HL-60 (cell line): ENCODE data around the gene SEMA7A.

Experiments
- DNase-seq, 2 experiments: peaks; one replicate each; pipeline ENCODE4 v3.0.0-alpha.2; 2010 to 2020; ENCODE audit warnings: low read depth in 1 of 2, low spot score in 1 of 2
- H3K27ac ChIP-seq: fragments of 250-450 bp; sonication (Bioruptor Pico); replicated peaks from 2 replicates; pipeline ENCODE4 v1.5.1; 2020; ENCODE audit warnings: mild to moderate bottlenecking, moderate library complexity
- H3K27me3 ChIP-seq: fragments of 250-450 bp; sonication (Bioruptor Pico); 2 replicates; pipeline ENCODE4 v1.5.1; 2021; ENCODE audit warnings: mild to moderate bottlenecking, moderate library complexity; ENCODE audit not compliant: insufficient read depth, poor library complexity, severe bottlenecking
- H3K4me3 ChIP-seq: replicated peaks from 2 replicates; pipeline ENCODE4 v1.5.1; 2011; ENCODE audit warnings: mild to moderate bottlenecking, control low read depth, low read length; ENCODE audit not compliant: insufficient read depth
- GABPA ChIP-seq: IDR thresholded peaks from 2 replicates; pipeline ENCODE4 v1.6.1; 2012; ENCODE audit warnings: low read depth
- POLR2AphosphoS5 ChIP-seq: IDR thresholded peaks from 2 replicates; pipeline ENCODE4 v1.6.1; 2012; ENCODE audit warnings: low read depth
- REST ChIP-seq: IDR thresholded peaks from 2 replicates; pipeline ENCODE4 v1.6.1; 2012; ENCODE audit warnings: low read depth; ENCODE audit not compliant: insufficient replicate concordance
- SPI1 ChIP-seq: IDR thresholded peaks from 2 replicates; pipeline ENCODE4 v1.6.1; 2012; ENCODE audit warnings: low read depth, mild to moderate bottlenecking, borderline replicate concordance
- TF ChIP-seq, protein P1 (sequence below): IDR thresholded peaks from one replicate; pipeline ENCODE4 v1.5.1; 2011; ENCODE audit warnings: low read length, control low read depth, inconsistent platforms; ENCODE audit not compliant: insufficient read depth

SEMA7A gene

DNA sequence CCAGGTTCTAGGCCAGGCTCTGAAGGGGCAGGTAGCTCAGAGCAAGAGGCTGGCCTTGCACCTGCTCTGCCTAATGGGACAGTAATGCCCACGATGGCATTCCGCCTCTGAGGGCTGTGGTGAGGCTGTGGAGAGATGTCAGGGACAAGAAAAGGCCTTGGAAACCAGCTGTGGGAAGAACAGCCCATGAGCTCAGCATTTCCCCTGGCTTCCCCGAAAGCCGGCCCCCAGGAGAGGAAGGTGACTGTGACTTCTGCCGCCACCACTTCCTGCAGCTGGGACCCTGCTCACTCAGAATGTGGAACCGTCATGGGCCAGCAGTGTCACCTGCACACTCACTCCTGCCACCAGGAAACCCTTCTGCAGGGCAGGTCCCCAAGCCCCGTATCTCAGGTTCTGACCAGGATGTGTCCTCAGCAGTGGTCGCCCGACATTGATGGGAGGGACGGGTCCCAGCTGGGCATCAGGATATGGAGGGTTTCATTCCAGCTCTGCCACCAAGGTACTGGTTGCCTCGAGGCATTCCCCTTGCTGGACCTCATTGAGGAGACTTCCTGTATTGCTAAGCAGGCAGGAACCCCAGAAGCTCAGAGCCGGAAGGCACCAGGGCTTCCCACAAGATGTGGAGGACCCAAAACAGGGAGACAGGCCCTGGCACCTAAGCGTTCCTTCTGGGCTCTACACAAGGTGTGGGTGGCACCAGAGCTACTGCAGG, 30.7 kb downstream of the SEMA7A start:
- Histone ChIP-seq H3K4me3 (no peak overlapping the region), H3K27me3 (no peaks in the 10 kb centered on the region), H3K27ac (peak overlapping the region; percentile 62)
- DNase-seq = peak; percentile 74 to 86
- peak; percentile 65 for TF ChIP-seq GABPA
- peak; percentile 66 for TF ChIP-seq POLR2AphosphoS5
- TF ChIP-seq, protein P1, sequence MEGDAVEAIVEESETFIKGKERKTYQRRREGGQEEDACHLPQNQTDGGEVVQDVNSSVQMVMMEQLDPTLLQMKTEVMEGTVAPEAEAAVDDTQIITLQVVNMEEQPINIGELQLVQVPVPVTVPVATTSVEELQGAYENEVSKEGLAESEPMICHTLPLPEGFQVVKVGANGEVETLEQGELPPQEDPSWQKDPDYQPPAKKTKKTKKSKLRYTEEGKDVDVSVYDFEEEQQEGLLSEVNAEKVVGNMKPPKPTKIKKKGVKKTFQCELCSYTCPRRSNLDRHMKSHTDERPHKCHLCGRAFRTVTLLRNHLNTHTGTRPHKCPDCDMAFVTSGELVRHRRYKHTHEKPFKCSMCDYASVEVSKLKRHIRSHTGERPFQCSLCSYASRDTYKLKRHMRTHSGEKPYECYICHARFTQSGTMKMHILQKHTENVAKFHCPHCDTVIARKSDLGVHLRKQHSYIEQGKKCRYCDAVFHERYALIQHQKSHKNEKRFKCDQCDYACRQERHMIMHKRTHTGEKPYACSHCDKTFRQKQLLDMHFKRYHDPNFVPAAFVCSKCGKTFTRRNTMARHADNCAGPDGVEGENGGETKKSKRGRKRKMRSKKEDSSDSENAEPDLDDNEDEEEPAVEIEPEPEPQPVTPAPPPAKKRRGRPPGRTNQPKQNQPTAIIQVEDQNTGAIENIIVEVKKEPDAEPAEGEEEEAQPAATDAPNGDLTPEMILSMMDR = no peak
- peak; percentile 28; the same call in 1 of the 2 replicates for TF ChIP-seq SPI1
- no peak for TF ChIP-seq REST

DNA sequence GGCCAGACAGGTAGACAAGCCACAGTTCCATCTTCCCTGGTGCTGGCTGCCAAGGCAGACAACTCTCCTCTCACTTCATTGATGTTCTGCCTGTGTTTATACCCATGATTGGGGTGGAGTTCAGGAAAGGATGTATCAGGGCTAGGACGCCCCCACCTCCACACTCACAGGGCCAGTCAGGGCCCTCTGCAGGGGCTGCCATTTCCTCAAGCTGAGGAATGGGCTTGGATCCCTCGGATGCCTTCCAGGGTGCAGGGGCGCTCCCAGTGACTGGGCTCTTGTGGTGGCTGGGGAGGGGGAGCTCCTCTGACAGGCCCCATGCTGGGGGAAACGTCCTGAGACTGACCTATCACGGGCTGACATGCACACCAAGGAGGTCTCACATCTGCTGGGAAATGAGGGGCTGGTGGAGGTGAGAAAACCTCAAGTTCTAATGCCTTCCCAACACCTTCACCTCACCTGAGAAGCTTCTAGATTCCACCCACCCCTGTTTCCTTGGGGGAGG, 31.4 kb downstream of the SEMA7A start:
- TF ChIP-seq GABPA (no peak), REST (no peak), POLR2AphosphoS5 (no peak), SPI1 (no peak)
- TF ChIP-seq, protein P1 = no peak
- Histone ChIP-seq H3K27ac (peak overlapping the region; percentile 62), H3K4me3 (no peak overlapping the region), H3K27me3 (no peaks in the 10 kb centered on the region)
- no peak for DNase-seq

DNA sequence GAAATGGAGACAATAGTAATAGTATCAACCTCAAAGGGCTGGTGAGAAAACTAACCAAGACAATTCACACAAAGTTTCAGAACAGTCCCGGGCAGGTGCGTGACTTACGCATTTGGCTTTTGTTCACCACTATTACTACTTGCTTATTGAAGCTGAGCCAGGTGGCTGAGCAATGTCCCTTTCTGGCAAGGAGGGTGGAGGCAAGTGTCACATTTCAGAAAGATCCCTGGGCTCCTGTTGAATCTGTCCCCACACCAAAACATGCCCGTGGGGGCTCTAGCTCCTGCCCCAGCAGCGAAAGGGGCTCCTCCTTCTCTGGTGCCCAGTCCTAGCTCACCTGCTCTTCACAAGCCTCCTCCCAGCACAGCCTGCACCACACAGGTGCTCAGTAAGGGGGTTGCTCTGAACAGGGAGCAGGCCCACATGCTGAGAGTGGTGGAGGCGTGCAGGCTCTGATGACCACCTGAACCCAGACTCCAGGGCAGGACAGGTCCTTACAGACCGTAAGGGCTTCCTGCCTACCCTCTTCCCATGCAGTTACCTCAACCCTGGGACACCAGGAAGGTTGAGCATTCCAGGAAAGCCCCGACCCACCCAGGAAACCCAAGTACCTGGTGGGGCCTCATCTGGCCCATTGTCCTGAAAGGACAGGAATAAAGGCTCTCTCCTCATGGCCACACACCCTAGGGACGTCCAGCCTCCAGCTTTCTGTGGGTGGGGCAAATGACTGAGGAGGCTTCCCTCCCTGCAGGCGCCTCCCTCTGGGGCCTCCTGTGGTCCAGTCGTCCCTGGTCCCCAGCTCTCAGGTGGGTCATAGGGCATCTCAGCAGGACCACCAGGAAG, 32.6 kb downstream of the SEMA7A start:
- TF ChIP-seq POLR2AphosphoS5 = no peak
- TF ChIP-seq SPI1 = no peak
- TF ChIP-seq REST = no peak
- TF ChIP-seq, protein P1 = no peak
- no peak for TF ChIP-seq GABPA
- no peak overlapping the region for H3K4me3 ChIP-seq
- no peaks in the 10 kb centered on the region for H3K27me3 ChIP-seq
- no peak for DNase-seq
- H3K27ac ChIP-seq = no peak overlapping the region
